ENCODE measurements around the gene ARVCF. TPM values are rescaled to one million over a fixed set of nuclear protein-coding genes. Genes with fewer than 3 reads are reported as not detected.

ARVCF gene
- total RNA-seq, 1 donor: 27.1 TPM

- H3K36me3 ChIP-seq (ENCODE audit: insufficient read depth, low read length): peaks cover 30% of the 10 kb centered on the region
- no peak for TF ChIP-seq CTCF (IDR thresholded peaks at IDR 0.05; ENCODE audit: extremely low read depth, low read depth, low read length)
Measured at GRCh38 chr22:20052309-20053259, 36.0 kb upstream of the ARVCF start.

GRCh38 chr22:20051927-20052308, 35.3 kb upstream of the ARVCF start:
- Histone ChIP-seq H3K27ac (ENCODE audit: low read depth, low read length) (no peak overlapping the region), H3K27me3 (ENCODE audit: insufficient read depth, low read length) (no peaks in the 10 kb centered on the region), H3K4me3 (ENCODE audit: insufficient read depth, low read length) (no peak overlapping the region), H3K79me2 (ENCODE audit: insufficient read depth, low read length) (peaks cover 2% of the 10 kb centered on the region), H3K4me1 (ENCODE audit: insufficient read depth, low read length) (no peaks in the 10 kb centered on the region), H3K4me2 (ENCODE audit: insufficient read depth, low read length) (no peak overlapping the region), H4K20me1 (ENCODE audit: insufficient read depth, low read length) (peaks cover 3% of the 10 kb centered on the region), H2AFZ (ENCODE audit: low read length) (no peak overlapping the region), H3K9me3 (ENCODE audit: low read depth, low read length) (no peaks in the 10 kb centered on the region), H3K36me3 (ENCODE audit: insufficient read depth, low read length) (peaks cover 34% of the 10 kb centered on the region)
- DNase-seq (ENCODE audit: insufficient read length, low spot score, missing footprints): no peak
- TF ChIP-seq CTCF (IDR thresholded peaks at IDR 0.05; ENCODE audit: extremely low read depth, low read depth, low read length): no peak

More at GRCh38 chr22:20052309-20053259, 36.0 kb upstream of the ARVCF start:
- Histone ChIP-seq H3K4me3 (ENCODE audit: insufficient read depth, low read length) (no peak overlapping the region), H3K4me1 (ENCODE audit: insufficient read depth, low read length) (no peaks in the 10 kb centered on the region), H3K27ac (ENCODE audit: low read depth, low read length) (no peak overlapping the region), H4K20me1 (ENCODE audit: insufficient read depth, low read length) (peaks cover 3% of the 10 kb centered on the region), H3K79me2 (ENCODE audit: insufficient read depth, low read length) (peaks cover 2% of the 10 kb centered on the region), H2AFZ (ENCODE audit: low read length) (no peak overlapping the region), H3K27me3 (ENCODE audit: insufficient read depth, low read length) (no peaks in the 10 kb centered on the region), H3K9me3 (ENCODE audit: low read depth, low read length) (no peaks in the 10 kb centered on the region), H3K4me2 (ENCODE audit: insufficient read depth, low read length) (no peak overlapping the region)
- peak; percentile 71 for DNase-seq (ENCODE audit: insufficient read length, low spot score, missing footprints)

GRCh38 chr22:20046730-20047129, 30.1 kb upstream of the ARVCF start:
- DNase-seq (ENCODE audit: insufficient read length, low spot score, missing footprints): no peak
- no peaks in the 10 kb centered on the region for H3K9me3 ChIP-seq (ENCODE audit: low read depth, low read length)
- H4K20me1 ChIP-seq (ENCODE audit: insufficient read depth, low read length): no peaks in the 10 kb centered on the region

More at GRCh38 chr22:20046730-20047129, 30.1 kb upstream of the ARVCF start:
- H3K4me1 ChIP-seq (ENCODE audit: insufficient read depth, low read length): no peaks in the 10 kb centered on the region
- no peak overlapping the region for H3K4me2 ChIP-seq (ENCODE audit: insufficient read depth, low read length)
- peaks cover 34% of the 10 kb centered on the region for H3K36me3 ChIP-seq (ENCODE audit: insufficient read depth, low read length)
- H3K79me2 ChIP-seq (ENCODE audit: insufficient read depth, low read length): peaks cover 2% of the 10 kb centered on the region
- H3K4me3 ChIP-seq (ENCODE audit: insufficient read depth, low read length): no peak overlapping the region
- no peak overlapping the region for H2AFZ ChIP-seq (ENCODE audit: low read length)
- H3K27me3 ChIP-seq (ENCODE audit: insufficient read depth, low read length): no peaks in the 10 kb centered on the region
- H3K27ac ChIP-seq (ENCODE audit: low read depth, low read length): no peak overlapping the region
- TF ChIP-seq CTCF (IDR thresholded peaks at IDR 0.05; ENCODE audit: extremely low read depth, low read depth, low read length): no peak
